HepG2 (cell line): ENCODE data around the gene KDM8.

Experiments used
- BCLAF1 ChIP-seq: fragments of 450-650 bp; IDR thresholded peaks from 2 replicates; pipeline ENCODE4 v1.6.1; 2017; ENCODE audit warnings: mild to moderate bottlenecking
- CTCF ChIP-seq: sonication (generic); formaldehyde crosslinking; IDR thresholded peaks from 2 replicates; pipeline ENCODE4 v1.5.0; 2020; ENCODE audit warnings: mild to moderate bottlenecking, missing genetic modification reagents, moderate library complexity
- JUND ChIP-seq: sonication (generic); formaldehyde crosslinking; IDR thresholded peaks from 2 replicates; pipeline ENCODE4 v1.8.0; 2022; ENCODE audit warnings: mild to moderate bottlenecking, missing genetic modification reagents
- NONO ChIP-seq, 2 experiments: fragments of 450-650 bp in 1 of 2; sonication (generic) in 1 of 2; formaldehyde crosslinking in 1 of 2; IDR thresholded peaks in 1 of 2; conservative IDR thresholded peaks in 1 of 2; 2 replicates each; pipeline versions ENCODE4 v1.6.1 to v1.8.0; 2017 to 2022; ENCODE audit warnings: mild to moderate bottlenecking in 1 of 2, missing genetic modification reagents in 1 of 2, moderate library complexity in 1 of 2
- POLR2AphosphoS5 ChIP-seq: IDR thresholded peaks from 2 replicates; pipeline ENCODE4 v1.6.1; 2012; ENCODE audit warnings: low read depth, low read length
- RXRA ChIP-seq: sonication (generic); formaldehyde crosslinking; IDR thresholded peaks from 2 replicates; pipeline ENCODE4 v1.5.1; 2020; ENCODE audit warnings: missing genetic modification reagents
- ZBTB7B ChIP-seq: sonication (generic); formaldehyde crosslinking; IDR thresholded peaks from 2 replicates; pipeline ENCODE4 v1.4.0; 2020; ENCODE audit warnings: missing genetic modification reagents
- ZFP41 ChIP-seq: sonication (generic); formaldehyde crosslinking; IDR thresholded peaks from 2 replicates; pipeline ENCODE4 v1.4.0; 2020; ENCODE audit warnings: mild to moderate bottlenecking, missing genetic modification reagents, borderline replicate concordance
- ZFP91 ChIP-seq: sonication (generic); formaldehyde crosslinking; IDR thresholded peaks from 2 replicates; pipeline ENCODE4 v1.9.0; 2022; ENCODE audit warnings: missing genetic modification reagents, mild to moderate bottlenecking, borderline replicate concordance
- ZNF691 ChIP-seq: sonication (generic); formaldehyde crosslinking; IDR thresholded peaks from 2 replicates; pipeline ENCODE4 v1.4.0; 2020; ENCODE audit warnings: missing genetic modification reagents, low read depth, mild to moderate bottlenecking, borderline replicate concordance

GRCh38 chr16:27256861-27257260 is 53.5 kb downstream of the KDM8 start:
- no peak for TF ChIP-seq BCLAF1
- no peak for TF ChIP-seq JUND
- TF ChIP-seq ZNF691: no peak
- TF ChIP-seq POLR2AphosphoS5: no peak
- no peak for TF ChIP-seq ZFP41 (CRISPR knock-in tag)
- no peak for TF ChIP-seq CTCF
- no peak for TF ChIP-seq ZBTB7B (CRISPR knock-in tag)
- no peak for TF ChIP-seq ZFP91 (CRISPR knock-in tag)
- no peak for TF ChIP-seq NONO (IDR thresholded peaks at IDR 0.05)
- no peak for TF ChIP-seq NONO (CRISPR knock-in tag; conservative IDR thresholded peaks at IDR 0.05)
- TF ChIP-seq RXRA (CRISPR knock-in tag): no peak
